ENCODE measurements around the gene PGD.

GRCh38 chr1:10457875-10458274 lies 59.0 kb downstream of the PGD start:
- TF ChIP-seq CTCF (IDR thresholded peaks at IDR 0.05; ENCODE audit: low read depth, low read length): no peak
- no peak for TF ChIP-seq EZH2phosphoT487 (IDR thresholded peaks at IDR 0.05; ENCODE audit: low read depth)

Measured in OCI-LY3 (cell line).